HEK293 (cell line): ENCODE measurements around the gene CERS4.
"Not testable (repeated sequence)": the region's sequence is repeated elsewhere in the genome, so short reads cannot be mapped to it uniquely, and the experiment has no call there.

ENCODE experiments used
- IKZF3 ChIP-seq: fragments of 450-650 bp; IDR thresholded peaks from 2 replicates; pipeline ENCODE4 v1.5.0; 2018; ENCODE audit warnings: missing biosample characterization, mild to moderate bottlenecking, missing genetic modification characterization, moderate library complexity
- KLF9 ChIP-seq: fragments of 450-650 bp; formaldehyde crosslinking; IDR thresholded peaks from 2 replicates; pipeline ENCODE4 v1.5.1; 2016; ENCODE audit warnings: missing biosample characterization, missing genetic modification characterization, low read depth
- TCF7L2 ChIP-seq: IDR thresholded peaks from 2 replicates; pipeline ENCODE4 v1.6.1; 2011; ENCODE audit warnings: low read depth, mild to moderate bottlenecking, inconsistent platforms, low read length, moderate library complexity, borderline replicate concordance
- ZNF768 ChIP-seq: fragments of 450-650 bp; formaldehyde crosslinking; IDR thresholded peaks from 2 replicates; pipeline ENCODE4 v1.5.1; 2018; ENCODE audit warnings: missing biosample characterization, mild to moderate bottlenecking, missing genetic modification characterization
- TF ChIP-seq, protein P1 (sequence below): fragments of 450-650 bp; formaldehyde crosslinking; IDR thresholded peaks from 2 replicates; pipeline ENCODE4 v1.5.1; 2016; ENCODE audit warnings: missing biosample characterization, missing genetic modification characterization
- TF ChIP-seq, protein P2 (sequence below): fragments of 450-650 bp; formaldehyde crosslinking; IDR thresholded peaks from 2 replicates; pipeline ENCODE4 v1.5.1; 2016; ENCODE audit warnings: missing biosample characterization, missing genetic modification characterization

- TF ChIP-seq, protein P1, sequence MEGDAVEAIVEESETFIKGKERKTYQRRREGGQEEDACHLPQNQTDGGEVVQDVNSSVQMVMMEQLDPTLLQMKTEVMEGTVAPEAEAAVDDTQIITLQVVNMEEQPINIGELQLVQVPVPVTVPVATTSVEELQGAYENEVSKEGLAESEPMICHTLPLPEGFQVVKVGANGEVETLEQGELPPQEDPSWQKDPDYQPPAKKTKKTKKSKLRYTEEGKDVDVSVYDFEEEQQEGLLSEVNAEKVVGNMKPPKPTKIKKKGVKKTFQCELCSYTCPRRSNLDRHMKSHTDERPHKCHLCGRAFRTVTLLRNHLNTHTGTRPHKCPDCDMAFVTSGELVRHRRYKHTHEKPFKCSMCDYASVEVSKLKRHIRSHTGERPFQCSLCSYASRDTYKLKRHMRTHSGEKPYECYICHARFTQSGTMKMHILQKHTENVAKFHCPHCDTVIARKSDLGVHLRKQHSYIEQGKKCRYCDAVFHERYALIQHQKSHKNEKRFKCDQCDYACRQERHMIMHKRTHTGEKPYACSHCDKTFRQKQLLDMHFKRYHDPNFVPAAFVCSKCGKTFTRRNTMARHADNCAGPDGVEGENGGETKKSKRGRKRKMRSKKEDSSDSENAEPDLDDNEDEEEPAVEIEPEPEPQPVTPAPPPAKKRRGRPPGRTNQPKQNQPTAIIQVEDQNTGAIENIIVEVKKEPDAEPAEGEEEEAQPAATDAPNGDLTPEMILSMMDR (tag by site-specific recombination) = not testable (repeated sequence)
- TF ChIP-seq ZNF768 (tag by site-specific recombination); TCF7L2; KLF9 (tag by site-specific recombination); IKZF3 (tag by site-specific recombination): not testable (repeated sequence)
- TF ChIP-seq, protein P2, sequence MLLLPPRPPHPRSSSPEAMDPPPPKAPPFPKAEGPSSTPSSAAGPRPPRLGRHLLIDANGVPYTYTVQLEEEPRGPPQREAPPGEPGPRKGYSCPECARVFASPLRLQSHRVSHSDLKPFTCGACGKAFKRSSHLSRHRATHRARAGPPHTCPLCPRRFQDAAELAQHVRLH = not testable (repeated sequence)
Observed at GRCh38 chr19:8247129-8247890, 38.1 kb downstream of the CERS4 start.
